ENCODE measurements around the gene ESPN.
"Not testable (repeated sequence)": the region's sequence is repeated elsewhere in the genome, so short reads cannot be mapped to it uniquely, and the experiment has no call there.

The ESPN gene

DNA sequence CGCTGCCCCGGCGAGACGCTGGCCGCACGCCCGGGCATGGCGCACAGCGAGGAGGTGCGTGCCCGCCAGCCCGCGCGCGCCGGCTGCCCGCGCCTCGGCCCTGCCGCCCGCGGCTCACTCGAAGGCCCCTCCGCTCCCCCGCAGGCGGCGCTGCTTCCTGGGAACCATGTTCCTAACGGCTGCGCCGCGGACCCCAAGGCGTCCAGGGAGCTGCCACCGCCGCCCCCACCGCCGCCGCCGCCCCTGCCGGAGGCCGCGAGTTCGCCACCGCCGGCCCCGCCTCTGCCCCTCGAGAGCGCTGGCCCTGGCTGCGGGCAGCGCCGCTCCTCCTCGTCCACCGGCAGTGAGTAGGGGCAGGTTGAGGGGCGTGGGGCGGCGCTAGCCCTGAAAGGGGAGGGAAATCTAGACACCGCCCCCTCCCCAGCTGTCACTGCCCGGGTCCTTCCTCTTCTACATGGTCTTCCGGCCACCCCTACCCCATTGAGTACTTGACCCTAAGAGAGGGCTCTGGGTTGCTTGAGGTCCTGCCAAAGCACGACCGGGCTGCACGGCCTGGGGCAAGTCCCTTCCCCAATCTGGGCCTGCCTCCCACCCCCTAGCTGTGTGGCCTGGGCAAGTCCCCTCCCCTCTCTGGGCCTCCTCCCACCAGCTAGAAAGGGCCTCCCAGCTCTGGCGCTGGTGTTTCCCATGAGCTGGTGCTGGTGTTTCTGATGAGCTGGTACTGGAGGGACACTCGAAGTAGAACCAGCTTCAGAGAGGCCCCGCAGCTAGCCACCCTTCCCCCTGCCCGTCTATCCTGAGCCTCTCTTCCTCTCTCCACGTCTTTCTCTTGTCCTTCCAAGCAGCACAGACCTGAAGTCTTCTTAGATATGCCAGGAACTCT is 24.4 kb downstream of the ESPN start:
- DNase-seq (ENCODE audit: low read depth in 2 of 2), result no peak

DNA sequence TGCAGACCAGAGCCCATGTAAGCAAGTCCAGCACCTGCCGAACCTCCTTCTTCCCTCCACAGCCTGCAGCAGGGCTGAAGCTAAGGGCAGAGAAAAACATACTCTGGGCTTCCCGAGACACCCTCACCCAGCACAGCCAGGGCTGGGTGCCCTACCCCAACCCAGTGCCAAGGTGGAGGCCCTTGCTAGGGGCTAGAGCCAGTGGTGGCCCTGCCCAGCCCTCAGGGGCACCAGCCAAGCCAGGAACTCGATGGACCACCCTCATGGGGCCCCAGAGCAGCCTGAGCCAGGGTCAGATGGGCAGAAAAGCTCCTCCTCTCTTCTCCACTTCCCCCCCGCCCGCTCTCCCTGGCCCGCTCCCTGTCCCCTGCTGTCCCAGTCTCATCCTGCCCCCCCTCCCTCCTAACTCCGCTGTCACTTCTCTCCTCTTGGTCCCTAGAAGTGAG is 25.5 kb downstream of the ESPN start:
- DNase-seq (ENCODE audit: low read depth in 2 of 2), result no peak

- DNase-seq (ENCODE audit: low read depth in 2 of 2), result not testable (repeated sequence)
Measured at GRCh38 chr1:6450486-6450885, 25.9 kb downstream of the ESPN start.

DNA sequence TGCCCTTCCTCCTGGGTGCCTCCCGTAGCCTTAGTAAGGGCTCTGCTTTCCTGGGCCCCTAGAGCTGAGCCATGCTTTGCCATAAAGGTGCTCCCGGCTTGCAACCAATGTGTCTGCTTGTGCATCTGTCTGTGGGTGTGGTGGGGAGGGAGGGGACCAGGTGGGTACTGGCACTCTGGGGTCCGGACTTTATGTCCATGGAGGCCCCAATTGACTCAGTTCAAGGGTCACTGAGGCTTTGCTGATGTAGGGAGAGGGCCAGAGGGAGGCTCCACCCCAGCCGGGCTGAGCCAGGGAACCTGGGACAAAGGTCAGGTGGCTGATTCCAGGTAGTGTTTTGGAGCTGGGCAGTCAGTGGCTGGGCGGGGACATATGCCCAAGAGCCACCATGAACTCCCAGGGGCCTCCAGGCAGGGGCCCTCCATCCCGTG is 26.4 kb downstream of the ESPN start:
- DNase-seq (ENCODE audit: low read depth in 2 of 2), result no peak

DNA sequence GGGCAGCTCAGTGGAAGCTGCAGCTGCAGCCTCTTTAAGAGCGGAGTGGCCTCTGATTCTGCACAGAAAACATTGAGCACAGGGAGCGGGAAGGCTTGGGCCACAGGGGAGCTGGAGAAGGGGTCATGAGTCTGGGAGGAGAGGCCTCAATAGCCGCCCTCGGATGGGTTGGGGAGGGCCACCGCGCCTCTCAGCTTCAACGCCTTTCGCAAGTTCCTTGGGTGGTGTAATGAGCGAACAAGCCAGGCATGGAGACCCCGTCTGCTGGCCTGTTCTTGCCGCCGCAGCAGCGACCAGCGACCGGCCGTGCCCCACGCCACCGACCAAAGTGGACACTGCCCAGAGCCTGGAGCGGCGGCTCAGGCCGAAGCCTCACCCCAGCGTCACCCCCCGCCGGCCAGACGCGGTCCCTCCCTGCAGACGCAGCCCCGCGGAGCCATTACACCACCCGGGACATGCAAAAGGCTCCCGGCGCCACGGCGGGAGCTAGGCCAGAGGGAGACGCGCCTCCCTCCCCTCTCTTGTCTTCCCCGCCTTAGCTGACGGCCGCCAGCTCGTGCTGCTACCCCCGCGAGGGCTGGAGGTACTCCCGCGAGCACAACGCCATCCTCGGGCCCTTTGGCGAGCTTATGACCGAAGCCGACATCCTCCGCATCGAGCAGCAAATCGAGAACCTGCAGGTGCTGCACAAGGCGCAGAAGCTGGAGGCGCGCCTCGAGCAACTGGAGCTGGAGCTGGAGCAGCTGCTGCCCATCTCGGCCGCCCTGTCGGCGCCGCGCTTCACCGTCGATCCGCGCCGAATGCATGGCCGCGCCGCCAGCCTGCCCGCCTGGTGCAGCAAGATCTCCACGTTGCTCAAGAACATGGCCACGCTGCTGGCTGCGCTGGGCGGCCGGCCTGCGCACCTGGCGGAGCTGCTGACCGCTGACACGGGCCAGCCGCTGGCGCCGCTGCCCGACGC is 29.6 kb downstream of the ESPN start:
- DNase-seq (ENCODE audit: low read depth in 2 of 2), result not testable (repeated sequence)

GRCh38 chr1:6454856-6455751 is 30.5 kb downstream of the ESPN start:
- no peak for DNase-seq (ENCODE audit: low read depth in 2 of 2)

- not testable (repeated sequence) for DNase-seq (ENCODE audit: low read depth in 2 of 2)
Measured at GRCh38 chr1:6455752-6456520, 31.4 kb downstream of the ESPN start.

- DNase-seq (ENCODE audit: low read depth in 2 of 2), result no peak
Measured at GRCh38 chr1:6456800-6457466, 32.4 kb downstream of the ESPN start.

GRCh38 chr1:6459850-6460265 is 35.3 kb downstream of the ESPN start:
- DNase-seq (ENCODE audit: low read depth in 2 of 2), result no peak

- peak; percentile 70 to 75 for DNase-seq (ENCODE audit: low read depth in 2 of 2)
Measured at GRCh38 chr1:6460301-6461050, 35.9 kb downstream of the ESPN start.

DNA sequence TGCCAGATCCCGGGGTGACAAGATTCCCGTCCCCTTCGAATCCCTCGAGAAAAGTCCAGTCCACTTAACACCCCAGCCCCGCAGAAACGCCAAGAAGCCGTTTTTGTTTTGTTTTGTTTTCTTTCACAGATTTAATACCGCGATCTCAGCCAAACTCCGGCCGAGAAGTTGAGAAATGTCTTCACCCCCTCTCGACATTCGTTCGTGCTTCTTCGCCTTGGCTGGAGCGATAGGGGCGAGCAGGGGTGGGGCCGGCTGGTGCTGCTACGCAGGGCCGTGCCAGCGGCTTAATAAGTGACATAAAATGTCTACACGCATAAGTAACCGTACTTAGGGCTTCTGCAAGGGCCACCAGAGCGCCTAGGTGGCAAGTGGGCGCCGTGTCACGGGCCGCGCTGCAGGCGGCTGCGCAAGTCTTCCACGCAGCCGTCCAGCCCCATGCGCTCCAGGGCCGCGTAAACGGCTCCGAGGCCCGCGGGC is 36.5 kb downstream of the ESPN start:
- no peak for DNase-seq (ENCODE audit: low read depth in 2 of 2)

- no peak for DNase-seq (ENCODE audit: low read depth in 2 of 2)
Measured at GRCh38 chr1:6461538-6462411, 37.2 kb downstream of the ESPN start.

- no peak for DNase-seq (ENCODE audit: low read depth in 2 of 2)
Measured at GRCh38 chr1:6462412-6463119, 38.0 kb downstream of the ESPN start.

DNA sequence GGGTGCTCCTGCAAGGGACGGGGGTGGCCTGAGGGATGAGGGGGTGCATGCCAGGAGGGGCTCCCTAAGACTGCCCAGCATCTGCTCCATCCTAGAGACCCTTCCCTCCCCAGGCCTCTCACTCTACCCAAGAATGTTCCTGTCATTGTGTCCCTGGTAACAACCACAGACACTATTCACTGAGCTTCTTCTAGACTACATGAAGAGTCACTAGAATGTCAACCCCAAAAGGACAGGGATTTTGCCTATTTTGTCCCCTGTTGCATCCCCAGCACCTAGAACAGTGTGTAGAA is 38.5 kb downstream of the ESPN start:
- DNase-seq (ENCODE audit: low read depth in 2 of 2), result no peak

- DNase-seq (ENCODE audit: low read depth in 2 of 2), result no peak
Measured at GRCh38 chr1:6464514-6464836, 39.9 kb downstream of the ESPN start.

DNA sequence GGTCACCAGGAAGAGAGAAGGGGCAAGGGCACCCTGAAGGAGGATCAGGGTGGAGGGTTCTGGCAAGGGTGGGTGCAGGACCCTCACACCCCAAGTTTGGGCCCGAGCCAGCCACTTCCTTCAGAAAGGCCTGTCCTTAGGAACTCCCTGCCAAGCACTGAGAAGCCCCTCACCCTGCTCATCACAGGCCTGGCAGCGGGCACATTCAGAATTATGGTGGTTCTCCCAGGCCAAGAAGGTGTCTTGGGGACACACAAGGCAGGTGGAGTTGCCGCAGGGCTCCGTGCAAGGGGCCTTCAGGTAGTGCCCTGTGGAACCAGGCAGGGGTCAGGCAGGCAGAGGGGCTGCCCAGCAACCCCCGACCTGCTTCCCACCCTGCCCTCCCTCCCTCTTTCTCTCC is 40.3 kb downstream of the ESPN start:
- no peak for DNase-seq (ENCODE audit: low read depth in 2 of 2)

DNA sequence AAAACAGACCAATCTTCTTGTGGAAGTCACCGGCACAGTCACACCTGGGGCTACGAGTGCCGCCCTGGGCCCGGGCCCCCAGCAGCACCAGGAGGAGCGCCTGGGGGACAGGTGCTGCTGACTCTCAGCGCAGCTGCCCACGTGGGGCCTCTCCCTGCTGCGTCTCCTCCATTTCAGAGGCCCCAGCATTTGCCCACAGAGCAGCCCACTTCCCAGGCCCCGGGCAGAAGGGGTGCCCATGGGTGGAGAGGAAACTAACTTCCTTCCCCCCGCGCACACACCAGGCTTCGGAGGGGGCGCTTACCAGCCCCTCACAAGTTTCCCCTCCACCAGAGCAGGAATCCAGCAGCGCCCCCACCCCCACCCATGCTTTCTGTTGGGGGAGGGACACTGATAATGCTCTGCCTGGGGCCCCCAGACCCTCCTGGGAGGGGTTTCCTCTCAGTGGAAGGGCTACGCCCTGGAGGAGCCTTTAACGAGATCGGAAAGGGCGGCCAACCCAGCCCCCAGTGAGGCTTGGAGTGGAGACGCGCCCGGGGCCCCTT is 41.0 kb downstream of the ESPN start:
- DNase-seq (ENCODE audit: low read depth in 2 of 2), result no peak

DNA sequence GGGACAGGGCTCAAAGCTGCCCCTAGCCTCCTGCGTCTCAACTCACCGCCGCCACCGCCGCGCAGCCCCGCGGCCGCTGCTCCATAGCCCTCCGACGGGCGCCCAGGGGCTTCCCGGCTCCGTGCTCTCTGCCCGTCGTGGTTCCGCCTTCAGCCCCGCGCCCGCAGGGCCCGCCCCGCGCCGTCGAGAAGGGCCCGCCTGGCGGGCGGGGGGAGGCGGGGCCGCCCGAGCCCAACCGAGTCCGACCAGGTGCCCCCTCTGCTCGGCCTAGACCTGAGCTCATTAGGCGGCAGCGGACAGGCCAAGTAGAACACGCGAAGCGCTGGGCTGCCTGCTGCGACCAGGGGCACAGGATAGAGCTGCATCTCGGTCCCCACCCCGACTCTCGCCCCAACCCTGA is 41.4 kb downstream of the ESPN start, which contains the start of gene TNFRSF25:
TSS of gene TNFRSF25 (minus strand) at position 151 of the 400 bp plus-strand sequence. CDS start at position 85, 66 bp downstream.
- no peak for DNase-seq (ENCODE audit: low read depth in 2 of 2)
